Esophagus muscularis mucosa (tissue), 4 donors: Measurements from ENCODE around the gene DDX27. TPM values are rescaled to one million over a fixed set of nuclear protein-coding genes. Genes with fewer than 3 reads are reported as not detected.
"Not testable (repeated sequence)": the region's sequence is repeated elsewhere in the genome, so short reads cannot be mapped to it uniquely, and the experiment has no call there.

Experiments
- DNase-seq: peaks from one replicate; pipeline ENCODE4 v3.0.0-alpha.2; 2017; ENCODE audit errors: extremely low spot score
- H3K27ac ChIP-seq, 4 donors: fragments of 200-600 bp; sonication (generic); replicated peaks in 1 of 4; 1 replicate in 3 of 4; 2 replicates in 1 of 4; pipeline ENCODE4 v1.5.1; 2016 to 2019; ENCODE audit warnings: mild to moderate bottlenecking in 1 of 4
- H3K27me3 ChIP-seq, 4 donors: fragments of 200-600 bp; sonication (generic); one replicate each; pipeline versions ENCODE4 v1.5.1 to v1.6.0; 2016 to 2019
- H3K36me3 ChIP-seq, 4 donors: fragments of 200-600 bp; sonication (generic); one replicate each; pipeline ENCODE4 v1.5.1; 2016 to 2019
- H3K4me1 ChIP-seq, 4 donors: fragments of 200-600 bp; sonication (generic); one replicate each; pipeline ENCODE4 v1.5.1; 2016 to 2019
- H3K4me3 ChIP-seq, 4 donors: fragments of 200-600 bp; sonication (generic); 1 replicate in 2 of 4; 2 replicates in 2 of 4; pipeline ENCODE4 v1.5.1; 2016 to 2019; ENCODE audit warnings: mild to moderate bottlenecking in 4 of 4, moderate library complexity in 1 of 4
- H3K9me3 ChIP-seq, 4 donors: fragments of 200-600 bp; sonication (generic); 1 replicate in 3 of 4; 2 replicates in 1 of 4; pipeline ENCODE4 v1.5.1; 2016 to 2019
- CTCF ChIP-seq, 3 experiments: fragments of 200-600 bp in 2 of 3; fragments of 450-650 bp in 1 of 3; sonication (generic) in 2 of 3; IDR thresholded peaks; one replicate each; pipeline ENCODE4 v1.5.1; 2017 to 2019; ENCODE audit warnings: antibody characterized with exemption in 3 of 3, mild to moderate bottlenecking in 2 of 3, moderate library complexity in 1 of 3
- EP300 ChIP-seq: sonication (generic); formaldehyde crosslinking; IDR thresholded peaks from one replicate; pipeline ENCODE4 v1.6.1; 2017; ENCODE audit warnings: antibody characterized with exemption
- POLR2A ChIP-seq: fragments of 450-650 bp; IDR thresholded peaks from one replicate; pipeline ENCODE4 v1.6.1; 2017; ENCODE audit warnings: antibody characterized with exemption, moderate library complexity, mild to moderate bottlenecking, low read depth
- POLR2AphosphoS5 ChIP-seq, 2 donors: sonication (generic); formaldehyde crosslinking; IDR thresholded peaks; one replicate each; pipeline ENCODE4 v1.6.1; 2017; ENCODE audit warnings: antibody characterized with exemption in 2 of 2
- WGBS: methylation state at CpG from one replicate; pipeline ENCODE4 v1.1.5; 2018; 5-methylcytosine and 5-hydroxymethylcytosine counted together
- intact Hi-C: fragments of 100-400 bp; cut with DNase I; formaldehyde crosslinking; loops from one replicate; pipeline ENCODE4 v1.15.1; 2023
- total RNA-seq, 4 donors: library from RNA; depleted of rRNA; stranded (reverse); fragments of >200 nt; gene quantifications; one replicate each; pipeline versions ENCODE4 v1.1.0 to v1.2.1, GENCODE V29; 2016

DDX27 gene
- total RNA-seq, 4 donors from 2014 or later, result 25.7 to 35.0 (median 30.2) TPM

- intact Hi-C loops, result loop anchor here (5.0 kb wide), 1 partner anchor 36 kb away; no protein-coding TSS in a partner anchor
- no peak for DNase-seq
- H3K27me3 ChIP-seq, result no peaks in the 10 kb centered on the region
- no peaks in the 10 kb centered on the region for H3K9me3 ChIP-seq
- no peak overlapping the region for H3K27ac ChIP-seq
- H3K4me1 ChIP-seq, result peaks cover 40 to 83% (median 75%) of the 10 kb centered on the region in 4 donors
- no peak for TF ChIP-seq POLR2AphosphoS5 (IDR thresholded peaks at IDR 0.05)
- TF ChIP-seq CTCF (IDR thresholded peaks at IDR 0.05), result no peak
- no peak for TF ChIP-seq POLR2A
- TF ChIP-seq EP300, result no peak
- H3K4me3 ChIP-seq, result no peak overlapping the region
- peaks cover 0 to 7% (median 0%) of the 10 kb centered on the region in 4 donors for H3K36me3 ChIP-seq
- WGBS, result 97% methylated on average over 3 of the region's 3 CpGs
Measured at GRCh38 chr20:49183444-49183843, 35.8 kb upstream of the DDX27 start.

GRCh38 chr20:49184084-49184501 is 35.1 kb upstream of the DDX27 start:
- 90% methylated on average over 5 of the region's 5 CpGs for WGBS
- H3K4me3 ChIP-seq, H3K27ac ChIP-seq, DNase-seq, H3K27me3 ChIP-seq, H3K9me3 ChIP-seq, H3K36me3 ChIP-seq: not testable (repeated sequence)
- H3K4me1 ChIP-seq, result peaks cover 37 to 81% (median 77%) of the 10 kb centered on the region in 4 donors
- intact Hi-C loops, result loop anchor here (5.0 kb wide), 1 partner anchor 37 kb away; no protein-coding TSS in a partner anchor

GRCh38 chr20:49184691-49185070 is 34.5 kb upstream of the DDX27 start:
- WGBS, result 49% methylated on average over 3 of the region's 3 CpGs
- no peak for DNase-seq
- peaks cover 0 to 5% (median 0%) of the 10 kb centered on the region in 4 donors for H3K36me3 ChIP-seq
- H3K27me3 ChIP-seq, result no peaks in the 10 kb centered on the region
- no peak overlapping the region for H3K27ac ChIP-seq
- intact Hi-C loops, result loop anchor here (5.0 kb wide), 1 partner anchor 37 kb away; no protein-coding TSS in a partner anchor
- H3K4me3 ChIP-seq, result no peak overlapping the region
- TF ChIP-seq POLR2A, result no peak
- TF ChIP-seq POLR2AphosphoS5 (IDR thresholded peaks at IDR 0.05), result no peak
- TF ChIP-seq EP300, result no peak
- no peak for TF ChIP-seq CTCF (IDR thresholded peaks at IDR 0.05)
- peaks cover 31 to 75% (median 71%) of the 10 kb centered on the region in 4 donors for H3K4me1 ChIP-seq
- H3K9me3 ChIP-seq, result no peaks in the 10 kb centered on the region

GRCh38 chr20:49185071-49185761 is 34.0 kb upstream of the DDX27 start:
- no peak for TF ChIP-seq EP300
- TF ChIP-seq POLR2AphosphoS5 (IDR thresholded peaks at IDR 0.05), result no peak
- TF ChIP-seq POLR2A, result no peak
- TF ChIP-seq CTCF (IDR thresholded peaks at IDR 0.05), result no peak
- H3K9me3 ChIP-seq, result no peaks in the 10 kb centered on the region
- H3K27me3 ChIP-seq, result no peaks in the 10 kb centered on the region
- no peak for DNase-seq
- no peak overlapping the region for H3K4me3 ChIP-seq
- peaks cover 0 to 5% (median 0%) of the 10 kb centered on the region in 4 donors for H3K36me3 ChIP-seq
- intact Hi-C loops, result no loop called here
- H3K4me1 ChIP-seq, result peaks cover 30 to 70% (median 66%) of the 10 kb centered on the region in 4 donors
- 66% methylated on average over 6 of the region's 6 CpGs for WGBS
- H3K27ac ChIP-seq, result peak overlapping the region in 2 of 4 donors; percentile 96 to 98

GRCh38 chr20:49186535-49187329 is 32.5 kb upstream of the DDX27 start:
- intact Hi-C loops, result no loop called here
- WGBS, result 0% methylated on average over 19 of the region's 19 CpGs
- no peaks in the 10 kb centered on the region for H3K9me3 ChIP-seq
- H3K27ac ChIP-seq, result peak overlapping the region; percentile 92 to 98 (median 96)
- H3K27me3 ChIP-seq, result no peaks in the 10 kb centered on the region
- peak overlapping the region; percentile 74 to 96 (median 90) for H3K4me3 ChIP-seq
- DNase-seq, result peak; percentile 94
- H3K36me3 ChIP-seq, result peaks cover 0 to 5% (median 0%) of the 10 kb centered on the region in 4 donors
- TF ChIP-seq POLR2A (no peak), POLR2AphosphoS5 (IDR thresholded peaks at IDR 0.05) (peak; percentile 58 to 60)
- H3K4me1 ChIP-seq, result peaks cover 20 to 54% (median 51%) of the 10 kb centered on the region in 4 donors
